MM.1S (cell line): ENCODE data around the gene H1-8.

Experiments
- DNase-seq: peaks from one replicate; pipeline ENCODE4 v3.0.0-alpha.2; 2015
- H2AFZ ChIP-seq: fragments of 300-600 bp; sonication (generic); 2 replicates; pipeline ENCODE4 v1.6.0; 2016; ENCODE audit warnings: antibody characterized with exemption, low read length
- H3F3A ChIP-seq: fragments of 300-600 bp; sonication (generic); 2 replicates; pipeline ENCODE4 v1.6.1; 2016; ENCODE audit warnings: mild to moderate bottlenecking, antibody characterized with exemption, low read length, moderate library complexity, mixed read lengths; ENCODE audit not compliant: insufficient read depth
- H3K27ac ChIP-seq: fragments of 300-600 bp; sonication (generic); 2 replicates; pipeline ENCODE4 v1.5.1; 2016; ENCODE audit warnings: mild to moderate bottlenecking, low read length
- H3K27me3 ChIP-seq: fragments of 300-600 bp; sonication (generic); replicated peaks from 2 replicates; pipeline ENCODE4 v1.6.0; 2016; ENCODE audit warnings: low read length; ENCODE audit not compliant: insufficient read depth
- H3K36me3 ChIP-seq: fragments of 300-600 bp; sonication (generic); replicated peaks from 2 replicates; pipeline ENCODE4 v1.6.1; 2016; ENCODE audit warnings: mild to moderate bottlenecking, low read length, mixed read lengths; ENCODE audit not compliant: insufficient read depth
- H3K4me1 ChIP-seq: fragments of 300-600 bp; sonication (generic); 2 replicates; pipeline ENCODE4 v1.6.1; 2016; ENCODE audit warnings: low read length, mixed read lengths
- H3K4me2 ChIP-seq: fragments of 300-600 bp; sonication (generic); 2 replicates; pipeline ENCODE4 v1.6.0; 2016; ENCODE audit warnings: low read depth, low read length
- H3K4me3 ChIP-seq: fragments of 300-600 bp; sonication (generic); 2 replicates; pipeline ENCODE4 v1.5.1; 2016; ENCODE audit warnings: low read length, mixed read lengths
- H3K79me2 ChIP-seq: fragments of 300-600 bp; sonication (generic); 2 replicates; pipeline ENCODE4 v1.6.1; 2016; ENCODE audit warnings: mixed run types, low read length, mixed read lengths
- H3K9ac ChIP-seq: fragments of 300-600 bp; sonication (generic); 2 replicates; pipeline ENCODE4 v1.6.1; 2016; ENCODE audit warnings: low read length, mixed read lengths
- H3K9me2 ChIP-seq: fragments of 300-600 bp; sonication (generic); replicated peaks from 2 replicates; pipeline ENCODE4 v1.6.1; 2016; ENCODE audit warnings: mild to moderate bottlenecking, low read length, mixed read lengths; ENCODE audit not compliant: insufficient read depth
- H3K9me3 ChIP-seq: fragments of 300-600 bp; sonication (generic); replicated peaks from 2 replicates; pipeline ENCODE4 v1.6.1; 2016; ENCODE audit warnings: mild to moderate bottlenecking, low read length, mixed read lengths; ENCODE audit not compliant: insufficient read depth
- H4K20me1 ChIP-seq: fragments of 300-600 bp; sonication (generic); 2 replicates; pipeline ENCODE4 v1.6.1; 2016; ENCODE audit warnings: mild to moderate bottlenecking, low read length, moderate library complexity, mixed read lengths; ENCODE audit not compliant: insufficient read depth
- EZH2 ChIP-seq: fragments of 300-600 bp; sonication (generic); optimal IDR thresholded peaks from 2 replicates; pipeline ENCODE3; 2017; ENCODE audit warnings: low read depth, mild to moderate bottlenecking, antibody characterized with exemption, low read length, mixed read lengths
- EZH2phosphoT487 ChIP-seq: fragments of 300-600 bp; sonication (generic); IDR thresholded peaks from 2 replicates; pipeline ENCODE4 v1.6.1; 2018; ENCODE audit warnings: antibody characterized with exemption, low read length
- TF ChIP-seq, protein P1 (sequence below): fragments of 300-600 bp; sonication (generic); IDR thresholded peaks from 2 replicates; pipeline ENCODE4 v1.5.1; 2016; ENCODE audit warnings: antibody characterized with exemption, low read length, mixed read lengths

H1-8 gene

DNA sequence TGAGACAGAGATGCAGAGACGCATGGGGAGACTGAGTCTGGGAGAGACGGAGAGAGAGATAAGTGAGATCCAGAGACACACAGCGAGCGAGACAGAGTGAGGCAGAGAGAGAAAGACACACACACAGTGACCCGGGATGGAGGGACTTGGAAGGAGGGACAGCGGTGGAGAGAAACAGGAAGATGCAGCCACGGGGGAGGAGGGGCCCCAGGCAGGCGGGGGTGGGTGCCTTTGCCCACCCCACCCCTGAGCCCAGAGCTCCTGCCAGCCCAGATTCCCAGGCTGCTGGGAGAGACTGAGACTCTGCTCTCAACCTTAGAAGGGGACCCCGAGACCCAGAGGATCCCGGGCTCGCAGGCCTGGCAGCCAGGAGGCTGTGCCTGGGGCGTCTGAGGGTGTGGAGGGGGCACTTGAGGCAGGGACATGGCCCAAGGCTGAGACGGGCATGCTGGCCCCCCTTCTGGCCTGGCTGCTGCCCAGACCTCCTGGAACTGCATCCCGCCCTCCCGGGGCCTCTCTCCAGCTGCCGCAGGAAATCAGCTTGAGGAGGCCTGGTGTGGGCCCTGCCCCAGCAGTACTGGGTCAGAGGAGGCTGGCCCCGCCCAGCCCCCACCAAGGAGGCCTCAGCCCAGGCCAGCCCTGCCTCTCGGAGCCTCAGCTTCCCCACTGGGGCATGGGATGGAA, 18.1 kb downstream of the H1-8 start:
- Histone ChIP-seq H3K36me3 (no peaks in the 10 kb centered on the region), H3F3A (no peaks in the 10 kb centered on the region), H3K4me1 (peaks cover 7% of the 10 kb centered on the region), H3K27ac (no peak overlapping the region), H2AFZ (no peak overlapping the region), H3K4me2 (no peak overlapping the region), H3K4me3 (no peak overlapping the region), H3K9ac (no peak overlapping the region), H3K27me3 (no peaks in the 10 kb centered on the region), H3K9me3 (no peaks in the 10 kb centered on the region), H3K9me2 (no peaks in the 10 kb centered on the region), H4K20me1 (no peaks in the 10 kb centered on the region), H3K79me2 (no peaks in the 10 kb centered on the region)
- no peak for DNase-seq
- TF ChIP-seq, protein P1, sequence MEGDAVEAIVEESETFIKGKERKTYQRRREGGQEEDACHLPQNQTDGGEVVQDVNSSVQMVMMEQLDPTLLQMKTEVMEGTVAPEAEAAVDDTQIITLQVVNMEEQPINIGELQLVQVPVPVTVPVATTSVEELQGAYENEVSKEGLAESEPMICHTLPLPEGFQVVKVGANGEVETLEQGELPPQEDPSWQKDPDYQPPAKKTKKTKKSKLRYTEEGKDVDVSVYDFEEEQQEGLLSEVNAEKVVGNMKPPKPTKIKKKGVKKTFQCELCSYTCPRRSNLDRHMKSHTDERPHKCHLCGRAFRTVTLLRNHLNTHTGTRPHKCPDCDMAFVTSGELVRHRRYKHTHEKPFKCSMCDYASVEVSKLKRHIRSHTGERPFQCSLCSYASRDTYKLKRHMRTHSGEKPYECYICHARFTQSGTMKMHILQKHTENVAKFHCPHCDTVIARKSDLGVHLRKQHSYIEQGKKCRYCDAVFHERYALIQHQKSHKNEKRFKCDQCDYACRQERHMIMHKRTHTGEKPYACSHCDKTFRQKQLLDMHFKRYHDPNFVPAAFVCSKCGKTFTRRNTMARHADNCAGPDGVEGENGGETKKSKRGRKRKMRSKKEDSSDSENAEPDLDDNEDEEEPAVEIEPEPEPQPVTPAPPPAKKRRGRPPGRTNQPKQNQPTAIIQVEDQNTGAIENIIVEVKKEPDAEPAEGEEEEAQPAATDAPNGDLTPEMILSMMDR: no peak
- no peak for TF ChIP-seq EZH2

DNA sequence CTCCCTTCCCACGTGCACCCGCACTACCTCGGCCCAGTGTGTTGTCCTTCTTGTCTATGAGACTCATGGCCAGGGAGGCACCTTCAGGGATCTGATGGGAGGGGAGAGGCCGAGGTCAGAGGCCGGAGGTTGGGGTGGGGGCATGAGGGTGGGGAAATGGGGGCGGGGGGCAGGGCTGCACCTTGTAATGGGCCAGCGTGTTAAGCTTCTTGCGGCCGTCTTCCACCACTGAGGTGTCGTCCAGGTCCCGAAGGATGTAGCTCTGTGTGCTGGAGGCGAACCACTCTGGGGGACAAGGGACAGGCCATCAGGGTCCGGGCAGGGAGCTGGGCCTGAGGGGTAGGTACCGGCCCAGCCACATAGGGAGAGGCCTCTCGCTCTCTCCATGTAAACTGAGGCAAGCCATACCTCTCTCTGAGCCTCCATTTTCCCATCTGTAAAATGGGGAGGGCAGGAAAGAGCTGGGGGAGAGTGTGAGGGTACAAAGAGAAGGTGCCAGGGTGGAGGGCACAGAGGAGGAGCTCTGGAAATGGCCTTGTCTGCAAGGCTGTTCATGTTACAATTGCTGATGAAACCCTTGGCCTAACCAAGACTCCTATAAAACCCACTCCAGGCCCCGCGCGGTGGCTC, 18.8 kb downstream of the H1-8 start:
- TF ChIP-seq EZH2 (no peak), EZH2phosphoT487 (no peak)
- TF ChIP-seq, protein P1: no peak
- Histone ChIP-seq H2AFZ (no peak overlapping the region), H3K9ac (no peak overlapping the region), H4K20me1 (no peaks in the 10 kb centered on the region), H3F3A (no peaks in the 10 kb centered on the region), H3K4me1 (peaks cover 7% of the 10 kb centered on the region), H3K27me3 (no peaks in the 10 kb centered on the region), H3K79me2 (no peaks in the 10 kb centered on the region), H3K9me2 (no peaks in the 10 kb centered on the region), H3K9me3 (no peaks in the 10 kb centered on the region), H3K4me2 (no peak overlapping the region), H3K27ac (no peak overlapping the region), H3K36me3 (no peaks in the 10 kb centered on the region), H3K4me3 (no peak overlapping the region)
- DNase-seq: no peak

DNA sequence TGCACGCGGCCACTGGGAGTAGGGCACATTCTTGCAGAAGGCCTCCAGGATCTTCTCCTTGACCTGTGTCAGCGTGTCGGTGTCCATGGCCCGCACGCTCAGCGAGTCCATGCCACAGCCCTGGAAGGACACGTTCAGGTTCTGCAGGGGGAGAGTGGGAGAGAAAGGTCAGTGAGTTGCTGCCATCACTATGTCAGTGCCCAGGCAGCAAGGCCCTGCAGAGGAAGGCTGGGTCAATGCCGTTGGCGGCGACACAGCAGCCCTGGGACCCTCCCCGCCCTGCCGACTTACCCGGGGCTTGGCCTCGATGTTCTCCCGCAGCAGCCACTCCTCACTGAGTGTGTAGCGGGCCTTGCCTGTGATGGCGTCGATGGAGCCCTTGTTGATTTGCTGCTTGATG, 19.8 kb downstream of the H1-8 start:
- DNase-seq: no peak
- H3K4me2 ChIP-seq: no peak overlapping the region
- peaks cover 7% of the 10 kb centered on the region for H3K4me1 ChIP-seq
- TF ChIP-seq EZH2 (no peak), EZH2phosphoT487 (no peak)
- TF ChIP-seq, protein P1: no peak
- H3F3A ChIP-seq: no peaks in the 10 kb centered on the region
- H3K9me3 ChIP-seq: no peaks in the 10 kb centered on the region
- H3K27ac ChIP-seq: no peak overlapping the region
- H4K20me1 ChIP-seq: no peaks in the 10 kb centered on the region
- no peaks in the 10 kb centered on the region for H3K79me2 ChIP-seq
- no peaks in the 10 kb centered on the region for H3K36me3 ChIP-seq
- H3K4me3 ChIP-seq: no peak overlapping the region
- H3K27me3 ChIP-seq: no peaks in the 10 kb centered on the region
- no peak overlapping the region for H3K9ac ChIP-seq
- H2AFZ ChIP-seq: no peak overlapping the region
- H3K9me2 ChIP-seq: no peaks in the 10 kb centered on the region
